Caco-2 (cell line): Measurements from ENCODE around the gene MACO1. TPM values are rescaled to one million over a fixed set of nuclear protein-coding genes. Genes with fewer than 3 reads are reported as not detected.

Experiments used
- BruUV-seq: library from RNA; stranded (reverse); fragments of 400-500 nt; replicated peaks from 2 replicates; lab custom pipeline; 2021; lab: Mats Ljungman, UMichigan
- CTCF ChIA-PET: fragments of 300-600 bp; sonication (Branson Sonifier 250); formaldehyde crosslinking; loops from one replicate; lab custom pipeline; 2022; ENCODE audit warnings: antibody characterized with exemption; lab: Charles Lee
- POLR2A ChIA-PET: fragments of 300-600 bp; sonication (Branson Sonifier 250); formaldehyde crosslinking; loops from one replicate; lab custom pipeline; 2022; ENCODE audit warnings: antibody characterized with exemption; lab: Charles Lee
- DNase-seq, 2 experiments: peaks; one replicate each; pipeline versions ENCODE4 v3.0.0 to v3.0.0-alpha.2; 2020 to 2022
- H3K27me3 ChIP-seq: replicated peaks from 2 replicates; pipeline ENCODE4 v1.6.0; 2011; ENCODE audit warnings: low read length; ENCODE audit not compliant: control insufficient read depth, insufficient read depth
- H3K36me3 ChIP-seq: 2 replicates; pipeline ENCODE4 v1.5.1; 2011; ENCODE audit warnings: low read length; ENCODE audit not compliant: control insufficient read depth, insufficient read depth
- H3K4me1 ChIP-seq: fragments of 250-450 bp; sonication (Bioruptor Pico); 2 replicates; pipeline ENCODE4 v1.5.1; 2020; ENCODE audit warnings: mild to moderate bottlenecking
- H3K4me3 ChIP-seq: 2 replicates; pipeline ENCODE4 v1.5.1; 2011; ENCODE audit warnings: low read depth, mild to moderate bottlenecking, control low read depth, low read length
- H3K9me3 ChIP-seq: fragments of 250-450 bp; sonication (Bioruptor Pico); 2 replicates; pipeline ENCODE4 v1.5.1; 2020; ENCODE audit warnings: mild to moderate bottlenecking, moderate library complexity
- H3K27ac Mint-ChIP-seq: one replicate; pipeline ENCODE4 v1.8.0; 2022; ENCODE audit warnings: mixed read lengths; ENCODE audit not compliant: unreplicated experiment
- H3K27me3 Mint-ChIP-seq: one replicate; pipeline ENCODE4 v1.8.0; 2022; ENCODE audit warnings: mixed read lengths; ENCODE audit not compliant: insufficient read depth, unreplicated experiment
- H3K36me3 Mint-ChIP-seq: one replicate; pipeline ENCODE4 v1.8.0; 2022; ENCODE audit warnings: mild to moderate bottlenecking, mixed read lengths; ENCODE audit not compliant: insufficient read depth, unreplicated experiment
- H3K4me1 Mint-ChIP-seq: one replicate; pipeline ENCODE4 v1.8.0; 2022; ENCODE audit warnings: low read depth, mixed read lengths; ENCODE audit not compliant: unreplicated experiment
- H3K4me3 Mint-ChIP-seq: one replicate; pipeline ENCODE4 v1.8.0; 2022; ENCODE audit warnings: mild to moderate bottlenecking, moderate library complexity, mixed read lengths; ENCODE audit not compliant: unreplicated experiment
- H3K9me3 Mint-ChIP-seq: one replicate; pipeline ENCODE4 v1.8.0; 2022; ENCODE audit warnings: mixed read lengths; ENCODE audit not compliant: unreplicated experiment
- CTCF ChIP-seq, 2 experiments: fragments of 200-600 bp in 1 of 2; IDR thresholded peaks; 1 replicate in 1 of 2; 2 replicates in 1 of 2; pipeline versions ENCODE4 v1.5.1 to v1.8.0; 2011 to 2022; ENCODE audit warnings: antibody characterized with exemption in 1 of 2, control low read depth in 1 of 2, inconsistent platforms in 1 of 2, low read depth in 1 of 2, low read length in 1 of 2, mild to moderate bottlenecking in 1 of 2, moderate library complexity in 1 of 2; ENCODE audit not compliant: insufficient read depth in 1 of 2, severe bottlenecking in 1 of 2, unreplicated experiment in 1 of 2
- intact Hi-C: fragments of 100-400 bp; cut with micrococcal nuclease; formaldehyde crosslinking; loops from one replicate; pipeline ENCODE4 v1.10.0; 2022; ENCODE audit not compliant: unreplicated experiment
- total RNA-seq: library from RNA; stranded (reverse); gene quantifications from 2 replicates; pipeline ENCODE4 v1.2.3, GENCODE V29; 2022

The MACO1 gene
- total RNA-seq, 1 experiment from 2014 or later, result 16.8 TPM

- no peaks in the 10 kb centered on the region for H3K36me3 ChIP-seq
- H3K27me3 ChIP-seq, result no peaks in the 10 kb centered on the region
- H3K27ac Mint-ChIP-seq, result no peak overlapping the region
- H3K4me1 ChIP-seq, result no peaks in the 10 kb centered on the region
- CTCF ChIA-PET, result interaction anchor here (0.6 kb wide), 1 partner anchor 1964 kb away, joined by 4 read pairs; no protein-coding TSS in a partner anchor
- no peak overlapping the region for H3K4me3 ChIP-seq
- no peak for TF ChIP-seq CTCF (IDR thresholded peaks at IDR 0.05; ENCODE audit: insufficient read depth in 1 of 2, low read depth in 1 of 2, low read length in 1 of 2, severe bottlenecking in 1 of 2, unreplicated experiment in 1 of 2)
- no peak for DNase-seq
- H3K4me3 Mint-ChIP-seq, result no peak overlapping the region
- H3K27me3 Mint-ChIP-seq, result no peaks in the 10 kb centered on the region
- no TSS peak for BruUV-seq
- peaks cover 21% of the 10 kb centered on the region for H3K9me3 Mint-ChIP-seq
- H3K36me3 Mint-ChIP-seq, result no peaks in the 10 kb centered on the region
- no peaks in the 10 kb centered on the region for H3K4me1 Mint-ChIP-seq
- no peaks in the 10 kb centered on the region for H3K9me3 ChIP-seq
- POLR2A ChIA-PET, result no interaction called here
- intact Hi-C loops, result no loop called here
These were observed 94.6 kb downstream of the MACO1 start for GRCh38 chr1:25525361-25525688.

- intact Hi-C loops, result no loop called here
- no peak overlapping the region for H3K4me3 Mint-ChIP-seq
- no peak for DNase-seq
- no peak for TF ChIP-seq CTCF (IDR thresholded peaks at IDR 0.05; ENCODE audit: insufficient read depth in 1 of 2, low read depth in 1 of 2, low read length in 1 of 2, severe bottlenecking in 1 of 2, unreplicated experiment in 1 of 2)
- H3K36me3 Mint-ChIP-seq, result no peaks in the 10 kb centered on the region
- H3K9me3 Mint-ChIP-seq, result peaks cover 21% of the 10 kb centered on the region
- Histone ChIP-seq H3K27me3 (no peaks in the 10 kb centered on the region), H3K4me3 (no peak overlapping the region), H3K9me3 (no peaks in the 10 kb centered on the region), H3K36me3 (no peaks in the 10 kb centered on the region), H3K4me1 (no peaks in the 10 kb centered on the region)
- no TSS peak for BruUV-seq
- no peaks in the 10 kb centered on the region for H3K27me3 Mint-ChIP-seq
- CTCF ChIA-PET, result no interaction called here
- H3K4me1 Mint-ChIP-seq, result no peaks in the 10 kb centered on the region
- H3K27ac Mint-ChIP-seq, result no peak overlapping the region
- POLR2A ChIA-PET, result no interaction called here
These were observed 96.1 kb downstream of the MACO1 start for GRCh38 chr1:25526753-25527152.

GRCh38 chr1:25527226-25527846 lies 96.6 kb downstream of the MACO1 start:
- intact Hi-C loops, result no loop called here
- H3K27me3 ChIP-seq, result no peaks in the 10 kb centered on the region
- no peak for TF ChIP-seq CTCF (IDR thresholded peaks at IDR 0.05; ENCODE audit: insufficient read depth in 1 of 2, low read depth in 1 of 2, low read length in 1 of 2, severe bottlenecking in 1 of 2, unreplicated experiment in 1 of 2)
- H3K9me3 Mint-ChIP-seq, result peaks cover 21% of the 10 kb centered on the region
- BruUV-seq, result no TSS peak
- H3K4me3 ChIP-seq, result no peak overlapping the region
- POLR2A ChIA-PET, result no interaction called here
- no peak overlapping the region for H3K27ac Mint-ChIP-seq
- H3K36me3 Mint-ChIP-seq, result no peaks in the 10 kb centered on the region
- no peaks in the 10 kb centered on the region for H3K27me3 Mint-ChIP-seq
- H3K4me3 Mint-ChIP-seq, result no peak overlapping the region
- CTCF ChIA-PET, result no interaction called here
- H3K4me1 ChIP-seq, result no peaks in the 10 kb centered on the region
- no peak for DNase-seq
- no peaks in the 10 kb centered on the region for H3K9me3 ChIP-seq
- H3K36me3 ChIP-seq, result no peaks in the 10 kb centered on the region
- no peaks in the 10 kb centered on the region for H3K4me1 Mint-ChIP-seq
